Spleen (tissue), 7 donors: ENCODE results near the gene PTCH1.

Experiments
- CTCF ChIP-seq, 11 experiments: fragments of 200-600 bp in 7 of 11; fragments of 450-650 bp in 4 of 11; sonication (generic) in 4 of 11; IDR thresholded peaks in 8 of 11; conservative IDR thresholded peaks in 3 of 11; 1 replicate in 7 of 11; 2 replicates in 4 of 11; pipeline versions ENCODE4 v1.4.0 to v1.8.0; 2016 to 2021; ENCODE audit warnings: antibody characterized with exemption in 11 of 11, inconsistent platforms in 4 of 11, mild to moderate bottlenecking in 1 of 11
- POLR2A ChIP-seq, 3 donors: fragments of 450-650 bp; IDR thresholded peaks; one replicate each; pipeline ENCODE4 v1.5.1; 2017; ENCODE audit warnings: antibody characterized with exemption in 3 of 3, mild to moderate bottlenecking in 1 of 3
- POLR2AphosphoS5 ChIP-seq, 3 donors: sonication (generic); formaldehyde crosslinking; IDR thresholded peaks; one replicate each; pipeline ENCODE4 v1.5.1; 2017; ENCODE audit warnings: antibody characterized with exemption in 3 of 3
- donor health status: DM: no; HTN: no; CAD: no; lungs with moderate emphysema.
- donor health status: DM: no; HTN: no; CAD: no.
- donor health status: DM: no; HTN: no; CAD: no.

- TF ChIP-seq CTCF (IDR thresholded peaks at IDR 0.05 in 8 of 11, conservative IDR thresholded peaks at IDR 0.05 in 3 of 11) (no peak), POLR2A (IDR thresholded peaks at IDR 0.05) (no peak), POLR2AphosphoS5 (IDR thresholded peaks at IDR 0.05) (no peak)
Measured at GRCh38 chr9:95411054-95411892, 105.5 kb downstream of the PTCH1 start.
